DMS53 treated with DMSO at 0.1 percent for 48 hours (cell line): ENCODE data around the gene ZNF677.
"Not testable (repeated sequence)": the region's sequence is repeated elsewhere in the genome, so short reads cannot be mapped to it uniquely, and the experiment has no call there.

Experiments used
- DNase-seq: peaks from one replicate; lab custom pipeline; 2025; ENCODE audit not compliant: unreplicated experiment; lab: John Stamatoyannopoulos, UW

The ZNF677 gene

DNA sequence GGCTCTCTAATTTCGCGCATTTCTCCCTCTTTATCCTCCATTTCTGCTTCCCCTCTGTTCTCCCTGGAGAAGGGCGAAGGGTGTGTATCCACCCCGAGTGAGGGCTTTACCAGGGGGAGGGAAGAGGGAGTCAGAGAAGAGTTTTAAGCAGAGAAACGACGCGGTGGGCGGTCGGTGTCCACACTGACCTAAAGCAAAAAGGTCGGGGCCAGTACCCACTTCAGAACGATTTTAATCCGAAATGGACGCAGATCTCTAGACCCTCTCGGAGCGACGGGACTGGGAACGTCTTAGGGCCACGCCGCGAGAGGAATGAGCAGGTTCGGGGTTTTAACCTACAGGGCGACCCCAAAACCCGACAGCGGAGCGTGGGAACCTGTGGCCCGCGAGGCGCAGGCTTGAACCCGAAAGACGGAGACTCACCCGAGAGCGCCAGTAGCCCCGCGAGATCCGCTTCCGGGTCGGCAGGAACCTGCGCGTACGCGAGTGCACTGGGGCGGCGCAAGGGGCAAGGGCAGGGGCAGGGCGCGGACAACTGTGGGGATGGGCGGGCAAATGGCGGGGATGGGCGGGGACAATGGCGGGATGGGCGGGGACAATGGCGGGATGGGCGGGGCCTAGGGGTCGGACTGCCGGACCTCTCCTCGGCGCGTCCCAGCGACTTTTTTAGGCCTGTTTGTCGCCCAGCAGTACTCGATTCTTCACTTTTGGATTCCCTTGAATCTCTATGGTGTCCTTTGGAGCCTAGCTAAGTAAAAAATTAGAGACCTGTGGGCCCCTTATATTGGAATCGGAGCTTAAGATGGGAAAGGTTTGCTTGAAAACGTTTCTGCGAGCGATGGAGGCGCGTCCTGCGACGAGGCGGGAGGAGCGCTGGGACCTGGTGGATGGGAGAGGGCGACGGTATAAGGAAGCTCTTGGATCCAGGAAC lies at the start of gene ZNF677:
TSS of gene ZNF677 (minus strand) at position 463 of the 931 bp plus-strand sequence. CDS start 3,323 bp downstream, outside the sequence.
- no peak for DNase-seq

- not testable (repeated sequence) for DNase-seq
Measured at GRCh38 chr19:53301341-53301740, 46.7 kb upstream of the ZNF677 start.

DNA sequence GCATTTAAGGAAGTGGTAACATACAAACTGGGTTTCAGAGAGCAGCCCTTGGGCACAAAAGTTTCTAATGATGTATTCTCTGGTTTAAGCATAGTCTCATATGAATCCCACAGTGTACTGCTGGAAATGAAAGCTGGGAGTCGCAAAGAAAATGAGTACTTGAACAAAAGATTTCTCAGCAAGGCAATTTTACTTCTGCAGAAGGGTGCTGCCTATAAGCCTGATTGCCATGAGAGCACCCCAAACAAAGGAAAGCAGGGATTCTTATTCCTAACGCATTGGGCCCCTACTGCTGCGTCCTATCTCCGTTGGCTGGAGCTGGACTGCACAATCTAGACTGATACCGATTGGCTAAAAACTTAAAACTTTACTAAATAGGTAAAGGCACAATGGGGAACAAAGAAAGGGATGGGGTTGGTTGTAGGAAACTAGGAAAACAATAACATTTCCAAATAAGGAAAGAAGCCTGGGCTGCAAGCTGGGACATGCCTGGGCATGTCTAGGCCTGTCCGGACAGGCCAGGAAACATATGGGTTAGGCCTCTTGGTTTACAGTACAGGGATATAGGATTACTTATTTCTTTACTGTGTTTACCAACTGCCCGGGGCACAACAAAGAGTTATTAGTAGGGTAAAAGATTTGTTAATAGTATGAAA lies 40.2 kb upstream of the ZNF677 start:
- no peak for DNase-seq

- DNase-seq, result no peak
Measured at GRCh38 chr19:53290758-53291549, 36.3 kb upstream of the ZNF677 start.

DNA sequence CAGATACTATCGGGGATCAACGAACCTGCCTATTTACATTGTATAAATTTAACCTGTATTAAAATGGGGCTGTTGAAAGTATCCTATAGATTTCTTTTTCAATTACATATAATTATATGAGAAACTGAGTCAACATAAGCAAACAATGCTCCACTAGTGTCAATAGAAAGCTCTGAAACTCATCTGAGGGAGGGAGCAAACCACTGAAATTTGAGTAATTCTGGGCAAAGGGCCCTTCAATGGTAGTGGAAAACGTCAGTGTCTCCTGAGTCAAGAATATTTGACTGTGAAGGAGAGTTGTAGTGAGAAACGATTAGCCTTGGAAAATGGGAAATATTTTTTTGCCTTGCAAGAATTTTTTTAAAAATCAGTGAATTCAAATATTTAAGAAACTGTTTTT lies 30.4 kb upstream of the ZNF677 start:
- DNase-seq, result no peak

DNA sequence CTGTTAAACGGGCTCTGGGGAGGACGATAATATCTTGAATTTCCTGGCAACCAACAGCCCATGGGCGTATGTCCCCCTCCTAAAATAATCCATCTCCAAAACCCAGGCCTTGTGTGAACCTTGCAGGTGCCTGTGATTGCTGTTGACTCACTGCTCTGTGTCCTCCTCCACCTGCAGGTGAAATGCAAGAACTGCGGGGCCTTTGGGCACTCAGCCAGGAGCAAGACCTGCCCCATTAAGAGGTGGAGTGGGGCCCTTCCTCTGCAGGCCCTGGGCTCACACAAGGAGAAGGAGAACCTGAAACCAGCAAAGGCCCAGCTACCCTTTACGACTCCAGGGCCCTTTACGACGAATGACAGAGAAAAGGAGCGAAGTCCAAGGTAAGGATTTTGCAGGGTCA lies 27.3 kb upstream of the ZNF677 start:
- DNase-seq, result not testable (repeated sequence)

DNA sequence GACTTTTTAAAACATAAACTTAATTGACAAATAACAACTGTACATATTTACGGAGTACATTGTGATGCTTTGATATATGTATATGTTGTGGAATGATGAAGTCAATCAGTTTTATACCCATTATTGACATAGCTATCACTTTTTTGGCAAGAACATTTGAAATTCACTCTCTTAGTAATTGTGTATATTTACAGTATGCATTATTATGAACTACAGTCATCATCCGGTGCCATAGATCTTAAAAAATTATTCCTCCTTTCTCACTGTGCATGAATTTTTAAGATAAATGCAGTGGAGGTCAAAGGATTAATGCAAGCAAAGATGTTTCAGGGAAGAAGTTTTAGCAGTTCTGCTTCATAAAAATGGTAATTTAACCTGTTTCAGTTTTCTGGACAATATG lies 20.8 kb upstream of the ZNF677 start:
- no peak for DNase-seq

DNA sequence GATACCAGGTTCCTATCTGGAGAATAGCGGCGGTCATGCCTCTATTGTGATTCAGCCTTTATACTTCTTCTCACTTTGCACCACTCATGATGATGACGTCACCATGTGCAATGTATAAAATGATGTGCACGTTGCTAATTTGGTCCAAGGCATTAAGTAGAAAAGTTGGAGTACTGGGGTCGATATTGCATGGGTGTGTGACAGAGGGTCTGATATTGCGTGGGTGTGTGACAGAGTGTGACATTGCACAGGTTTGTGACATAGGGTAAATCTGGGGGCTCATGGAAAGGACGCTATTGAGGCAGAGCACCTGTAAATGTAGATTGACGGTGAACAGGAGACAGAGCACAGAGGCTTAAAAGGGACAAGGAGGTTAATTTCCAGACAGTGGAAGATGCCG lies 17.4 kb upstream of the ZNF677 start:
- DNase-seq, result no peak

- DNase-seq, result not testable (repeated sequence)
Measured at GRCh38 chr19:53269861-53270260, 15.2 kb upstream of the ZNF677 start.

GRCh38 chr19:53267623-53268022 lies 12.9 kb upstream of the ZNF677 start, which contains the start of gene VN1R4:
TSS of gene VN1R4 (minus strand) at chr19:53267723. CDS start at chr19:53267665, 58 bp downstream.
- DNase-seq, result not testable (repeated sequence)

- DNase-seq, result not testable (repeated sequence)
Measured at GRCh38 chr19:53257715-53258342, 3.2 kb upstream of the ZNF677 start, which contains the start of gene VN1R2. TSS of gene VN1R2 (plus strand) at chr19:53258292. CDS start at chr19:53258376, 84 bp downstream.

DNA sequence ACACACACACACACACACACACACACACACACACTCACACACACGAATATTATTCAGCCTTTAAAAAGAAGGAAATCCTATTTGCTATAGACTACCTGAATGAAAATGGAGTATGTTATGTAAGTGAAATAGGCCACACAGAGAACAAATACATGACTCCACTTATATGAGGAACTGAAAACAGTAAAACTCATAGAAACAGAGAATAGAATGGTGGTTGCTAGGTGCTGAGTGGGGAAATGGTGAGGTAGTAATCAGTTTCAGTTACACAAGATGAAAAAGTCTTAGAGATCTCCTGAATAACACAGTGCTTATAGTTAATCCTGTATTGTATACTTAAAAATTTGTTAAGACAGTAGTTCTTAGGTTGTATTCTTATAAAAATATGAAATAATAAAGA lies 8.2 kb downstream of the ZNF677 start:
- DNase-seq, result no peak

GRCh38 chr19:53237114-53237777 lies 17.4 kb downstream of the ZNF677 start:
- no peak for DNase-seq

GRCh38 chr19:53224606-53225005 lies 30.1 kb downstream of the ZNF677 start:
- DNase-seq, result no peak

GRCh38 chr19:53222716-53223115 lies 32.0 kb downstream of the ZNF677 start:
- DNase-seq, result not testable (repeated sequence)

DNA sequence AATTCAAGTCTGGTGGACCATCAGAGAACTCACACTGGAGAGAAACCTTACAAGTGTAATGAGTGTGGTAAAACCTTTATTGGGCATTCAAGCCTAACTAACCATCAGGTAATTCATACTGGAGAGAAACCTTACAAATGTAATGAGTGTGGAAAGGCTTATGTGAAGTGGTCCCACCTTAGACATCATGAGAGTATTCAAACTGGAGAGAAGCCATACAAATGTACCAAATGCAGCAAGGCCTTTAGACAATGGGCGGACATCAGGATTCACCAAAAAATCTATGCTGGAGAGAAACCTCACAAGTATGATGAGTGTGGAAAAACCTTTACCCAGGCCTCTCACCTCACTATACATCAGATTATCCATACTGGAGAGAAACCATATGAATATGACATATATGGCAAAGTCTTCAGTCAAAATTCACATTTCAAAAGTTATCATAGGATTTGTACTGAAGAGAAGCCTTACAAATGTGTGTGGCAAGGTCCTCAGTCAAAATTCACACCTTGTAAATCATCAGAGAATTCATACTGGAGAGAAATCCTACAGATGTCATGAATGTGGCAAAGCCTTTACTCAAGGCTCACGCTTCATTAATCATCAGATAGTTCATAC lies 41.9 kb downstream of the ZNF677 start:
- DNase-seq, result no peak

DNA sequence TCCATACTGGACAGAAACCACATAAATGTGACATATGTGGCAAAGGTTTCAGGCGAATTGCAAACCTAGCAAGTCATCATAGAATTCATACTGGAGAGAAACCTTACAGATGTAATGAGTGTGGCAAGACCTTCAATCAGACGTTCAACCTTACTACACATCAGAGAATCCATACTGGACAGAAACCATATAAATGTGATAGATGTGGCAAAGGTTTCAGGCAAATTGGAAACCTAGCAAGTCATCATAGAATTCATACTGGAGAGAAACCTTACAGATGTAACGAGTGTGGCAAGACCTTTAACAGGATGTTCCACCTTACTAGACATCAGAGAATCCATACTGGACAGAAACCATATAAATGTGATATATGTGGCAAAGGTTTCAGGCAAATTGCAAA lies 43.1 kb downstream of the ZNF677 start:
- DNase-seq, result not testable (repeated sequence)

- DNase-seq, result peak; percentile 56
Measured at GRCh38 chr19:53196777-53197396, 57.8 kb downstream of the ZNF677 start.

- DNase-seq, result peak; percentile 70
Measured at GRCh38 chr19:53195265-53195903, 59.3 kb downstream of the ZNF677 start.
